SK-N-SH (cell line): ENCODE data around the gene HSD17B12.

Source experiments
- CTCF ChIP-seq: fragments of 200-600 bp; sonication (generic); IDR thresholded peaks from 2 replicates; pipeline ENCODE4 v1.6.1; 2017; ENCODE audit warnings: antibody characterized with exemption, mild to moderate bottlenecking, moderate library complexity
- RXRA ChIP-seq: IDR thresholded peaks from 2 replicates; pipeline ENCODE4 v1.4.0; 2012; ENCODE audit warnings: low read depth, mild to moderate bottlenecking, borderline replicate concordance
- ZBTB33 ChIP-seq: IDR thresholded peaks from 2 replicates; pipeline ENCODE4 v1.4.0; 2012; ENCODE audit warnings: low read depth, borderline replicate concordance

GRCh38 chr11:43699870-43700269, 19.3 kb downstream of the HSD17B12 start:
- no peak for TF ChIP-seq CTCF
- TF ChIP-seq ZBTB33, result no peak
- no peak for TF ChIP-seq RXRA
